OCI-LY3 (cell line): ENCODE data around the gene GALNT18.

Source experiments
- H2AFZ ChIP-seq: fragments of 200-600, 300-600 bp; shearing (Covaris generic); 2 replicates; pipeline ENCODE4 v1.6.0; 2014; ENCODE audit warnings: antibody characterized with exemption, low read depth, low read length
- H3K27ac ChIP-seq: fragments of 200-600, 300-600 bp; sonication (generic); 2 replicates; pipeline ENCODE4 v1.5.1; 2014; ENCODE audit warnings: mild to moderate bottlenecking, low read length, moderate library complexity, mixed read lengths
- H3K27me3 ChIP-seq: fragments of 200-600, 300-600 bp; sonication (generic); 2 replicates; pipeline ENCODE4 v1.6.1; 2014; ENCODE audit warnings: low read depth, low read length, mixed read lengths
- H3K36me3 ChIP-seq: fragments of 200-600, 300-600 bp; sonication (generic); replicated peaks from 2 replicates; pipeline ENCODE3; 2014; ENCODE audit warnings: low read depth, low read length, mixed read lengths
- H3K4me1 ChIP-seq: fragments of 300-600, 200-600 bp; sonication (generic); 2 replicates; pipeline ENCODE4 v1.6.1; 2014; ENCODE audit warnings: low read length, mixed read lengths
- H3K4me2 ChIP-seq: fragments of 200-600, 300-600 bp; sonication (generic); 2 replicates; pipeline ENCODE4 v1.6.1; 2014; ENCODE audit warnings: low read length, mixed read lengths
- H3K4me3 ChIP-seq: fragments of 300-600, 200-600 bp; sonication (generic); 2 replicates; pipeline ENCODE4 v1.5.1; 2014; ENCODE audit warnings: antibody characterized with exemption, mild to moderate bottlenecking, low read length, moderate library complexity
- H3K79me2 ChIP-seq: fragments of 300-600, 200-600 bp; shearing (Covaris generic); 2 replicates; pipeline ENCODE4 v1.6.1; 2014; ENCODE audit warnings: mild to moderate bottlenecking, low read length, mixed read lengths
- H3K9ac ChIP-seq: fragments of 300-600, 200-600 bp; shearing (Covaris generic); 2 replicates; pipeline ENCODE4 v1.6.0; 2014; ENCODE audit warnings: mild to moderate bottlenecking, low read length, moderate library complexity
- H3K9me3 ChIP-seq: fragments of 200-600, 300-600 bp; shearing (Covaris generic); 2 replicates; pipeline ENCODE4 v1.6.1; 2014; ENCODE audit warnings: low read length, mixed read lengths; ENCODE audit not compliant: insufficient read depth
- H4K20me1 ChIP-seq: fragments of 200-600, 300-600 bp; sonication (generic); 2 replicates; pipeline ENCODE4 v1.6.1; 2016; ENCODE audit warnings: low read length, mixed read lengths; ENCODE audit not compliant: insufficient read depth
- EZH2phosphoT487 ChIP-seq: fragments of 200-600 bp; shearing (Covaris generic); IDR thresholded peaks from 2 replicates; pipeline ENCODE4 v1.6.1; 2018; ENCODE audit warnings: antibody characterized with exemption, mixed run types, low read depth
- TF ChIP-seq, protein P1 (sequence below): fragments of 200-600, 300-600 bp; sonication (generic); IDR thresholded peaks from 2 replicates; pipeline ENCODE4 v1.5.1; 2014; ENCODE audit warnings: antibody characterized with exemption, low read length, low read depth

GALNT18 gene

DNA sequence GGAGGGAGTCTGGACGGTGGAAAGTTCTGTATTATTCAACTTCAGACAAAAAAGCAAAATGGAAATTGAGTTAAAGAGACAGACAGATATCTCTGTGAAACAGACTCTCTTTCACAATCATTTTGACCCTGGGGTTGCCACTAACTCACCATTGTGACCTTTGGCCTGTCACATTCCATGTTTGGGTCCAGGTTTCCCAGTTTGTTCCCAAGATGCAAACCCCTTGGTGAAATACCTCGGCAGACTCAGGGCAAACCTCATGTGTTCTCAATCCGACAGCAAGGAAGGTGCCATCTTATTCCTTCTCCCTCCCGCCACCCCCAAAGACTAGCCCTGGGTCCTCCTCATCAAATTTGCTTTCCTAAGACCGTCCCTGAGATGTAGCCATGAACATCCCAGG is 41.8 kb downstream of the GALNT18 start:
- Histone ChIP-seq H3K4me1 (no peaks in the 10 kb centered on the region), H3K36me3 (no peaks in the 10 kb centered on the region), H4K20me1 (no peaks in the 10 kb centered on the region), H3K27me3 (peaks cover 38% of the 10 kb centered on the region), H3K9me3 (no peaks in the 10 kb centered on the region), H3K27ac (no peak overlapping the region), H3K4me3 (no peak overlapping the region), H2AFZ (no peak overlapping the region), H3K4me2 (no peak overlapping the region), H3K9ac (no peak overlapping the region), H3K79me2 (no peaks in the 10 kb centered on the region)
- TF ChIP-seq EZH2phosphoT487: no peak
- TF ChIP-seq, protein P1, sequence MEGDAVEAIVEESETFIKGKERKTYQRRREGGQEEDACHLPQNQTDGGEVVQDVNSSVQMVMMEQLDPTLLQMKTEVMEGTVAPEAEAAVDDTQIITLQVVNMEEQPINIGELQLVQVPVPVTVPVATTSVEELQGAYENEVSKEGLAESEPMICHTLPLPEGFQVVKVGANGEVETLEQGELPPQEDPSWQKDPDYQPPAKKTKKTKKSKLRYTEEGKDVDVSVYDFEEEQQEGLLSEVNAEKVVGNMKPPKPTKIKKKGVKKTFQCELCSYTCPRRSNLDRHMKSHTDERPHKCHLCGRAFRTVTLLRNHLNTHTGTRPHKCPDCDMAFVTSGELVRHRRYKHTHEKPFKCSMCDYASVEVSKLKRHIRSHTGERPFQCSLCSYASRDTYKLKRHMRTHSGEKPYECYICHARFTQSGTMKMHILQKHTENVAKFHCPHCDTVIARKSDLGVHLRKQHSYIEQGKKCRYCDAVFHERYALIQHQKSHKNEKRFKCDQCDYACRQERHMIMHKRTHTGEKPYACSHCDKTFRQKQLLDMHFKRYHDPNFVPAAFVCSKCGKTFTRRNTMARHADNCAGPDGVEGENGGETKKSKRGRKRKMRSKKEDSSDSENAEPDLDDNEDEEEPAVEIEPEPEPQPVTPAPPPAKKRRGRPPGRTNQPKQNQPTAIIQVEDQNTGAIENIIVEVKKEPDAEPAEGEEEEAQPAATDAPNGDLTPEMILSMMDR: no peak

DNA sequence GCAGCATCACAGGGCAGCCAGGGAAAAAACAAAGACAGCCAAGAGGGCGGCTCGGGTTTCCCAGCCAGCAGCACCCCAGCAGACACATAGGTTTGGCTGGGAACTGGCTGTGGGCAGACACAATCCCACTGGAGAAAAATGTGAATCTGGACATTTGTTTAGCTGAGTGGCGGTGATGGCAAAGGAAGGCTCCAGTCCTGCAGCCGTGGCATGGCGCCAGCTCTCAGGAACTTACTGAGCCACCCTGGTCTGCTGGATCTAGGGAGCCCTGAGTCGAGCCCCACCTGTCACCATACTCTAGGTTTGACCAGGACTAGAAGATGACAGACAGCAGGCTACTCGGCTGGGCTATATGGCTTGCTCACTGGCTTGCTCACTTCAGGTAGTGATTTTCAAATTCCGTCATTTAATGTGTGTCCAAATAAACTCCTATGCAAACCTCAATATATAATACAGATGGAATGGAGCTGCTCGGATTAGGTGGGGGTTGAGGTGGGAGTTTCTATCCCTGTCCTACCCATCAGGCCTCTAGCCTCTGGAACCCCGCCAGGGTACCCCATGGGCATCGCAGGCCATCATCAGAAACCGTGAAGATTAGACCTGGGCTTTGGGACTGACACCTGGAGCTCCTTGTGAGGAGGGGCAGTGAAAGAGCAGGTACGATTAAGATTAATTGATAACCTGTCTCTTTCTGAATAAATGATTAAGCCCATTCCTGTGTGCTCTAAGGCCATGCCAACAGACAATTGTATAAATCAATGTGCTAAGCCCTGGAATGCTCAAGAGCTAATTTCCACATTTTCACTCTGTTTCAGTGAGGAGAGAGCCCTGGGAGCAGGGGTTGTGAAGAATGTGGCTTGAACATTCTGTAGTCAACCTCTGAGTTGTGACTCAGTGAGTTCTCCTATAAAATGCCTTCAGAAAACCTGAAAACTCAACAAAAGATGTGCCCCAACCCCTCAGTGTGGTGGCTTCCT is 42.5 kb downstream of the GALNT18 start:
- Histone ChIP-seq H3K4me1 (no peaks in the 10 kb centered on the region), H3K27me3 (peaks cover 38% of the 10 kb centered on the region), H4K20me1 (no peaks in the 10 kb centered on the region), H3K27ac (no peak overlapping the region), H3K9me3 (no peaks in the 10 kb centered on the region), H3K9ac (no peak overlapping the region), H2AFZ (no peak overlapping the region), H3K36me3 (no peaks in the 10 kb centered on the region), H3K79me2 (no peaks in the 10 kb centered on the region), H3K4me2 (no peak overlapping the region), H3K4me3 (no peak overlapping the region)
- no peak for TF ChIP-seq EZH2phosphoT487
- TF ChIP-seq, protein P1: no peak

DNA sequence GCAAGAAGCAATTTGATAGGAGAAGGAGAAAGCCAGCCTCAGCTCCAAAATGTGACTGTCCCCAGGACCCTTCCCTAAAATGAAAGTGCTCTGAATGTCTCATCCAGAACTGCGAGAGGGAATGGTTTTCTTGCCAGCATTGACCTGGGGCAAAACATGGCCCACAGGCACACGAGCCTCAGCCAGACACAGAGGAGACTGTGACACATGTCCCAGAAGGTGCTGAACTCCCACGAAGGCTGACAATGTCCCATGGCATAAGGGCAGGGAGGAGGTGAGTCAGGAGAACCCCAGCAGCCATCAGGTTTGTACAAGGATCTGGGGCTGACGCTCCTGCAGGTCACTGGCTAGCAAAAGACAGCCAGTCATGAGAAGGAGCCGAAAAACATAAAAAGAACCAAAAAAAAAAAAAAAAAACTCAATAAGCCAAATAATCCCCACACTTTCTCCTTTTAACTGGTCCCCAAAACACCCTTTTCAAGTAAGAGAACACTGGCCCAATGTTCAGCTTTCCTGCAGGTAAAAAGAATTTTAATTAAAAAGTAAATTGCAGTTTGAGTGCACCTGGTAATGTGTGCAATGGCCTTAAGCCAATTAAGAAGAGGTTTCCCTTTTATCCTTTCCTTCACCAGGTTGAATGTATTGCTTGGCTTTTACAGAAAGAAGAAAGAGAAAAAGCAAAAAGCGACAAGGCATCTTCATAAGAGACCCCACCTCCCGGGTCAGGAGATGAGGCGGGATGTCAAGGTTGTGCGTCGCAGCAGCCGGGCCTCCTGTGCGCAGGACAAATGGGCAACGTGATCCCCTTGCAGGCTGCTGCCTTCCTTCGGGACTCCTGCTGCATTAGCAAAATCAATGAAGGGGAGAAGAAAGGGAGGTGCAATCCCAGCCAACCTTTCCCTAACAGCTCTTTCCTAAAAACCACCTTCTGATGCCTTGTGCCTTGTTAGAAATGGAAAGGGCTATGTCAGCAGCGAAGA is 43.6 kb downstream of the GALNT18 start:
- Histone ChIP-seq H3K4me1 (no peaks in the 10 kb centered on the region), H3K79me2 (no peaks in the 10 kb centered on the region), H3K27me3 (peaks cover 32% of the 10 kb centered on the region), H3K4me2 (no peak overlapping the region), H3K4me3 (no peak overlapping the region), H3K36me3 (no peaks in the 10 kb centered on the region), H2AFZ (no peak overlapping the region), H3K9ac (no peak overlapping the region), H3K27ac (no peak overlapping the region), H4K20me1 (no peaks in the 10 kb centered on the region), H3K9me3 (no peaks in the 10 kb centered on the region)
- TF ChIP-seq, protein P1: no peak
- no peak for TF ChIP-seq EZH2phosphoT487
